NCI-H748 treated with DMSO at 0.1 percent for 48 hours (cell line): Measurements from ENCODE around the gene TCF12.
A peak's percentile ranks its signal among the peaks of the same experiment; 100 is the strongest.

Experiments used
- DNase-seq: peaks from one replicate; lab custom pipeline; 2025; lab: John Stamatoyannopoulos, UW

Gene TCF12

DNA sequence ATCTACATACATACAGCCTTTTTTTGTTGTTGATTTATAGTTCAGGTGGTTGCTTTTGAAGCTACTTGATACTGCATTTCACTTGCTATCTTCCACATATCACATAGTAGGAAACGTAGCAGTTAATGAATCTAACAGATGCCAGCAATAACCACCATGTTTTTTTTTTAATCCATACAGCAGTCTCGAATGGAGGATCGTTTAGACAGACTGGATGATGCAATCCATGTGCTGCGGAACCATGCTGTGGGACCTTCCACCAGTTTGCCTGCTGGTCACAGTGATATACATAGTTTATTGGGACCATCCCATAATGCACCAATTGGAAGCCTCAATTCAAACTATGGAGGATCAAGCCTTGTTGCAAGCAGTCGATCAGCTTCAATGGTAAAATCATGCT is 334.6 kb downstream of the TCF12 start:
- DNase-seq = no peak

DNA sequence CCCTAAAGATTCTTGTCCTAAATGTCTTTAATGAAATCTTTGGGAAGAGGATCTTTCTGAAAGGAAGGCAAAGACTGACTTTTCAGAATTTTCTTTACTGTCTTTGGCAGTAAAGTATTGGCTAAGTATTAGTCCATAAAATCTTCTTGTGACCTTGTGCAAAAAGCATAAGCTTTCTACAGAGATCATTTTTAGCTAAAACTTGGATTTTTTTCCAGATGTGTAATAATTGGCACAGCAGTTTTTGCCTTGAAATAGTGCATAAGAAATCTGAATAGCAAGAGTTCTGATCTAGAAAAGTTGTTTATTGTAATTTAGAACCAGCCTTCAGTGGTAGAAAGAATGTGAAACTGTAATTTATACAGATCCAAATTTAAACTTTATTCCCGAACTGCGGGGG is 335.1 kb downstream of the TCF12 start:
- DNase-seq = no peak

DNA sequence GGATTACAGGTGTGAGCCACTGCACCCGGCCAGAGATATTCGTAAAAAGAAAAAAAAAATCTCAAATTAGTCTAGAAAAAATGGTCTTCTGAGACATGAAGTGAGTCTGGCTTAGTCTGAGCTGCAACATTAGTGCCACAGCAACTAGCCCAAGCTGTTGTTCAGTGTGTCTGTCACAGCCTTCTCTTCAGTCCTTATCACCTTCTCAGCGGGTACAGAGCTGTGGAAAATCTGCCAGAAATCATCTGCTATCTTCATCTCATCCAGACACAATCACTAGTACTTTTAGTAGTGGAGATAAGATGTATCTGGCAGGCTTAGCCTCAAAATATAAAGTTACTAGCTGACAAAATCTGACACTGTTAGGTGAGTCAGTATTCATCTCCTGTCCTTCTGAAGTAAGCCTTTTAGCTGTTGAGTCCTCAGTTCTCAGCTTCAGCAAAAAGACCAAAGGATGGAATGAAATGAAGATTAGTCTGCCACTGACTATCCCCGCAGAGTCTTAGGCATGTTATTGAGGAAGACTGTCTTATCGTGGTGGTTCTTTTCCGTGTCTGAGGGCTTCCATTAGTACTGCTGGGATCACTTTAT is 337.4 kb downstream of the TCF12 start:
- no peak for DNase-seq

DNA sequence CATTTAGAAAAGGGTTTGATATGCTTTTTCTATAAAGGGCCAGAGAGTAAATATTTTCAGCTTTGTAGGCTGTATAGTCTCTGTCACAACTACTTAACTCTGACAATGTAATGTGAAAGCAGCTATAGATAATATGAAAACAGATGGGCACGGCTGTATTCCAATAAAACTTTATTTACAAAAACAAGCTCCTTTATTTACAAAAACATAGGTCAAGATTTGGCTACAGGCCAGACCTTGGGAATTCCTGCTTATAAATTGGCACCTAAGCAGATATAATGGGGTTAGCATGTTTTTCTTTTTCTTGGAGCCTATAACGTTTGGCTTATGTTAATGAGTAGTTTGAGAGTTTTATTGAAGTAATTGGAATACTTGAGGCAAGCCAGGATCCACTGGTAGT is 338.5 kb downstream of the TCF12 start:
- peak; percentile 43 for DNase-seq

DNA sequence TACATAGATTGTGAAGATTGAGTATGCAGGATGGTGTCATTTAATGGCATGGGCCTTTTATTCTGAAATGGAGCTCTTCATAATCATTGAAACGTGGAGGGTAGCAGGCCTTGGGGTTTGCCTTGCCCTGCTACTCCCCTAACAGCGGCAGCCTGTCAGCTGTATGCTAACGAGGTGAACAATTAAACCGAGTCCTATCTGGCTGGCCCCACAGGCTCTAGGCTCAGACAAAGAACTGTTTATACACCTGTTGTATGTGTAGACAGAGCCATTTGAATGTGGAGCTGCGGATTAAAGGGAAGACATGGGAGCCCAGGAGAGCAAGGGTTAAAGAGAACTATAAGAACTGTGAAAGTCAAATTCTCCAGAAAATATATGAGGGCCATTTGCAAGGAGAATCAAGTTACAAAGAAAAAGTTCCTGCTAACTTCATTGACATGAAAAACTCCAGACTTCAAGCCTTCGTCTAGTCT is 341.2 kb downstream of the TCF12 start:
- DNase-seq = peak; percentile 88

DNA sequence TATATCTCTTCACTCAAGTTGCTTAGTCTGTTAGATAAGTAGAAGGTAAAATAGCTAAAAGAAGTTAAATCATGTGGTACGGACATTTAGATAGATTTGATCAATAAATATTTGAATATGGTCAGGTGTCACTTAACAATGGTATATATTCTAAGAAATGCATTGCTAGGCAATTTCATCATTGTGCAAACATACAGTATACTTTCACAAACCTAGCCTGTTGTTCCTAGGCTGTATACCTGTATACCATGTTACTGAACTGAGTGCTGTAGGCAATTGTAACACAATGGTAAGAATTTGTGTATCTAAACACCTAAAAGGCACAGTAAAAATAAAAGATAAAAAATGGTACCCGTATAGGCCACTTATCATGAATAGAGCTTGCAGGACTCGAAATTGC is 345.1 kb downstream of the TCF12 start:
- DNase-seq = no peak

DNA sequence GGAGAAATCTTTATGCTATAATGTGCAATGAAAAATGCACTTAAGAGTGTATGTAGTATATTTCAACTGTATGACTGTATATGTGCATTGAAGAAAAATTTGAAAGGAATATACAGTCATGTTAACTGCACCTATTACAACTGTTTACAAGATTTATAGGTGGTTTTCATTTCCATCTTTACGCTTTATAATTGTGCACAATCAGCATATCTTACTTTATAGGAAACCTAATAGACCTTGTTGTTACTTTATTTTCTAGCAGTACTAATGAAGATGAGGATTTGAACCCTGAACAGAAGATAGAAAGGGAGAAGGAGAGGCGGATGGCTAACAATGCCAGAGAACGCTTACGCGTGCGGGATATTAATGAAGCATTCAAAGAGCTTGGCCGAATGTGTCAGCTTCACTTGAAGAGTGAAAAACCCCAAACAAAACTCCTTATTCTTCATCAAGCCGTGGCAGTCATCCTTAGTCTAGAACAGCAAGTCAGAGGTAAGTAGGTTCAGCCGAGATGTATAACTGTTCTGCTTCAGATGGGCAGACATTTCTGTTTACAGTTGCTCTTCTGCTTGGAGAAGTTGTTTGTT is 354.4 kb downstream of the TCF12 start:
- no peak for DNase-seq

DNA sequence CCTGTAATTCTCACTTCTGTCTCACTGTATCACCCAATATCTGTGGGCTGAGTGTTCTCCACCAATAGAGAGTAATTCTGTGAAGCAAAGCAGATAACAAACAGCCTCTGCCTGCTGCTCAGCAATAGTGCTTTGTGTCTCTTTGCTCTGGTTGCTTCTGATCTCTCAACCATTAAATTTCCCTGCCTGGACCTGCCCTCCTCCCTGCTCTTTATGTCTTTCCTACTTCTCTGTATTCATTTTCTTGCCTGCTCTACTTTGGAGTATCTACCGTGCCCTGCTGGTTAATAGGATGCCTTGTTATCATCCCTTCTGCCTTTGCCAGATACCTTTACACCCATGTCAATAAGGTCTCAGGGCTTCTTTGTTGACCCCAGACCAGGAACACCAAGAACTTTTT is 355.0 kb downstream of the TCF12 start:
- DNase-seq = no peak

DNA sequence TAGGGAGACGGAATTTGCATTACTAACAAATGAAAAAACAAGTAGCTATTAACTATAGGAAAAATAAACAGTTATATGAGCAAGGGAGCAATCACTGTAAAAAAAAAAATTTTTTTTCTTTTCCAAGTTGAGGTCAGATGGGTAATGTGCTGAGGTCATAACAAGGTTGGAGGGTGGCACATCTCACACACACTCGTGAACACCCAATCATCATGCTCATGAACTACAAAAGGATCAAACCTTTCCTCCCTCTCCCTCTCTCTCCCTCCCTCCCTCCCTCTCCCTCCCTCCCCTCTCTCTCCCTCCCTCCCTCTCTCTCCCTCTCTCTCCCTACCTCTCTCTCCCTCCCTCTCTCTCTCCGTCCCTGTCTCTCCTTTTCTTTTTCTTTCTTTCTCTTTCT is 360.0 kb downstream of the TCF12 start:
- no peak for DNase-seq

DNA sequence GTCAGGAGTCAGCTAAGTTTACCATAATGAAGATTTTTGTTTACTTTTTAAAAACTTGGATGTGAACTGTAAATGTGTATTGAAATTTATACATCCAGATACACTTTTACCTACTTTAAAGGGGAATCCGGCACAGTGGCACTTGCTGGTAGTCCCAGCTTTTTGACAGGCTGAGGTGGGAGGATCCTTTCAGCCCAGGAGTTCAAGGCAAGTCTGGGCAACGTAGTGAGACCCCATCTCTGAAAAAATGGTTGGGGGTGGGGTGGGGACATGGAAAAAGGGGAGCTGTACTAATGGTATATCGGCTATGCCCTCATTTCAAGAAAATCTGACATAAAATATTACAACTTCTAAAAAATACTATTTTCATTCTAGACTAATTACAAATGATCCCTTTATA is 362.0 kb downstream of the TCF12 start:
- DNase-seq = no peak

DNA sequence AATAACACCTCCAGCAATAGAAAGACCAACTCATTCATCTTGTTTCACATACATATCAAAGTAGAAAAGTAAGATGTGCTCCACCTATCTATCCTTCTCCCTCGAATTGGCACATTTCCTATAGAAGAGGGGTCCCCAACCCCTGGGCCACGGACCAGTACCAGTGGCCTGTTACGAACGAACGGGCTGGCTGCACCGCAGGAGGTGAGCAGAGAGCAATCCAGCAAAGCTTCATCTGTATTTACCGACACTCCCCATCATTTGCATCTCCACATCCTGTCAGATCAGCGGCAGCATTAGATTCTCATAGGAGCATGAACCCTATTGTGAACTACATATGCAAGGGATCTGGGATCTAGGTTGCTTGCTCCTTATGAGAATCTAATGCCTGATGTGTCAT is 362.9 kb downstream of the TCF12 start:
- no peak for DNase-seq

DNA sequence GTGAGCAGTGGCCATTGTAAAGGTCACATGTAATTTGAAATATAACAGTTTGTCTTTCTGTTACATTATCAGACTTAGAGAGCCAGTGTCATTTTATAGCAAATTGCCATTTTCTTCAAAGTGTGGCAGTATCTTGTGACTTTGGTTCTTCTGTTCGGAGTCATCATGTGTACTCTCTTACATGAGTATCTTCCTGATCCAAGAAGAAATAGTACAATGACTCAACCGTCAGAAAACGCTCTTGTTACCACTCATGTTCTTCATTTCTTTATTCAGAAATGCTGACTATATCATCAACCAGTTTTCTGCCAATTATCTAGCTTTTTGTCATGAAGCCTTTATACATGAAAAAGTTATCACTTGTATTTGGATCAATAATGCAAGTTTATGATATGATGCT is 364.2 kb downstream of the TCF12 start:
- DNase-seq = no peak

DNA sequence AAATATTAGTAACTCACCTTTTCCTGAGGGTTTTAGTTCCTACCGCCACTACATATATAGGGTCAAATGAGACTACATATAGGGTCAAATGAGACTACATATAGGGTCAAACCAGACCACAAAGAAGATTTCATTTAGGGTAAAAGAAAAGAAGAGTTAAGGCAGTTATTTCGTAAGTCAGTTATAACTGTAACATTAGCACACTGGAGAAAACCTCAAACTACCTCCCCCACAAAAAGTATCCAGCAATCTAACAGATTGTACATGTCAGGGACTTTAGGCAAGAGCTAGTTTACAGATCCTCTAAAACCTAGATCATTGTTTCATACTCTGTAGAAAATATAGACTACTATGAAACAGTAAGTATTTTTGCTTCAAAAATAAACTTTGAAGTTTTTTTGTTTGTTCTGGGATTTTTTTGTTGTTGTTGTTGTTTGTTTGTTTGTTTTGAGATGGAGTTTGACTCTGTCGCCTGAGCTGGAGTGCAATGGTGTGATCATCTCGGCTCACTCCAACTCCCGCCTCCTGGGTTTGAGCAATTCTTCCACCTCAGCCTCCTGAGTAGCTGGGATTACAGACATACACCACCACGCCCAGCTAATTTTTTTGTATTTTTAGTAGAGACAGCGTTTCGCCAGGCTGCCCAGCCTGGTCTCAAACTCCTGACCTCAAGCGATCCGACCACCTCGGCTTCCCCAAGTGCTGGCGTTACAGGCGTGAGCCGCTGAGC is 365.5 kb downstream of the TCF12 start:
- no peak for DNase-seq

DNA sequence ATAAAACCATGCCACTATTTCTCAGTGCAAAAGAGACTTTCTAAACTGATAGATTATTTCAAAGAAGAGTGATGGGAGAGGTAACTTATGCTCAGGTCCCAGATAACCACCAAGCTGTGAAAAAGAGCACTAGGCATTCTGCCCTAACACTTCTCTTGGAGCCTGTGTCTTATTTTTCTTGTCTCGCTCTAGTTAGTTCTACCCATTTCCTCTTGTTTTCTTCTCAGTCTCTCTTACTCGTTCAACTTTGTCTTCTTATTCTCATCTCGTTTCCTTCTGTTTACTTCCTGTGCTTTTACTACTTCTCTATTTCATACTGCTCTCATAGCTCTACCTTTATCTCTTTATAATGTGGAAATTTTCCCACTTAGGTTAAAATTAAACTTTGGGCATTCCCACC is 366.1 kb downstream of the TCF12 start:
- no peak for DNase-seq

DNA sequence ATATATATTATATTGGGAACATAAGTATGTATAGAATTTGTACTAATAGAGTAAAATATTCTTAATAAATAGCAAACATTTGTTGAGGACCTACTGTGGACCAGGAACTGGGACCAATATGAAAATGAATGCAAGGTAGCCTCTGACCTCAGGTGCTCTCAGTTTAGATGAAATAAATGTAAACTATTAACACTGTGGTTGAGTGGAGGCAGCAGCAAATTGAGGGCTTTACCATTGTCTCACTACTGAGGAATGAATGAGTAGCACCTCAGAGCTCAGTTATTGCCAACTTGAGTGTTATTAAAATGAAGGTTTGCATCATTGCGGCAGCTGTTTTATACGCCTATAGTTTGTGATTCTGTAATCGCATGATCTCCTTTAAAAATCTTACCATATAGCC is 366.9 kb downstream of the TCF12 start:
- DNase-seq = no peak

DNA sequence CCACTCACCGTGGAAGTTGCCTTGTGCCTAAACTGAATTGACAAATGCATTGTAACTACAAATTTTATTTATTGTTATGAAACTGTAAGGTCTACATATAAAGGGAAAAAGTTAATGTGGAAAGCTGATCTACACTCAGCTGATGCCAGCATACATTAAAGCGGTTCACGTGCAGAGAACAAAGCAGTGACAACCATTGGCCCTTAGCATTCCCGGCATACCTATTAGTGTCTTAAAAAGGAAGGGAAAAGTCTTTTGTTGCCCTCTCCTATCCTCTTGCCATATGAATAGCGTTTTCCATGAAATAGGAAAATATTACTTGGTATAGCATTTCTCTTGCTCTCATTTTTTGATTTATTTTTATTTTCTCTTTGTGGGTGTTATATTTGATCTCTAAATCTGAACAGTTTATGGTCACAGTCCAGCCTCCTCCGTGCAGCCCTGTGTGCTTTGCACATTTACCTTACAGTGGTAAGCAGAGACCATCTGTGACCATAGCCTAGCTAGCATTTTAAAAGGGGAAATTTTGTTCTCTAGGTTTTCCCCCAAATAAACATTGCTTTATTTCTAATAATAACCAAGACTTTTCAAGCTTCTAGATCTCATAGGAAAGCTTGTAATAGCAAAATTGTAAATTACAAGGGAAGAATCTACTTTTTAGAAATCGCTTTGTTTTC is 368.1 kb downstream of the TCF12 start:
- DNase-seq = no peak

DNA sequence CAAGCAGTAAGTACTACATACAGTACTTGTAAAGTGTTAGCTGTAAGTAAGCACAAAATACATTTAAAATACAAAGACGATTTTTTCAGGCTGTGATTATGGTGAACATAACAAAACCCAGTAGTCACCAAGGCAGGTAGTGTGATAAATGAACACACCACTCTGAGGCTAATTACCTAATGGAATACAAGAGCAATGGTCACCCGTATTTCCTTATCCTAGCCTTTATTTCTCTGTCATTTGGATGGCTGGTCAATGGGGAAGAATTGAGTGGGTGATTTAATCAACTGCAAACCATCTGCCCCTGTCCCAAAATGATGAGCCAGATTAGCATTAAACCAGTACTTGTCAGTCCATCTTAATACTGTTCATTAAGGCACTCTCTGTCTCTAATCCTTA is 368.7 kb downstream of the TCF12 start:
- no peak for DNase-seq

DNA sequence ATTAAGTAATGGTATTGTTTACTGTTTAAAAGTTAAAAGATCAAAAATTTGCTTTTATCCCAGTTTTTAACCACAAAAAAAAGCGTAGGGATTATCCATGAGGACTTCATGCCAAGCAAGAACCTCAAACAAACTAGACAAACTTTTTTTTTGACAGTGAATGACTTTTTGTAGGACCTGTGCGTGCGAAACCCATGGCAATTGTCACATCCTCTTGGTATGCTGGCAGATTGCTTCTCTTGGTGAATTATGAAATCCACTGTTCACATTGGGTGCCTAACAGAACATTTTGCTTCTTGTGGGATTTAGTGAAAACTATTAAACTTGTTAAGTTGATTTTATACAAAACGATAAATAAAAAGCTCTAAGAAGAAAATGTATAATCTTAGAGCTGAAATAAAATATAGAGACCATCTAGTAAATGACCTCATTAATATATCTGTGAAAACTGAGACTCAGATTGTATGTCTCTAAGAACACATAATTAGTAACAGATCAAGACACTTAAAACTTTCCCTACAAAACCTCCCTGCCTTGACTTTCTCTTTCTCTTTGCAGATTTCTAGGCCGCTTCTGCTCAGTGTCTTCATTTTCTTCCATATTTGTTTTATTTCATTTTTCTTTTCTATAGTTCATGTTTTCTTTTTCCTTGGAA is 370.6 kb downstream of the TCF12 start:
- no peak for DNase-seq

DNA sequence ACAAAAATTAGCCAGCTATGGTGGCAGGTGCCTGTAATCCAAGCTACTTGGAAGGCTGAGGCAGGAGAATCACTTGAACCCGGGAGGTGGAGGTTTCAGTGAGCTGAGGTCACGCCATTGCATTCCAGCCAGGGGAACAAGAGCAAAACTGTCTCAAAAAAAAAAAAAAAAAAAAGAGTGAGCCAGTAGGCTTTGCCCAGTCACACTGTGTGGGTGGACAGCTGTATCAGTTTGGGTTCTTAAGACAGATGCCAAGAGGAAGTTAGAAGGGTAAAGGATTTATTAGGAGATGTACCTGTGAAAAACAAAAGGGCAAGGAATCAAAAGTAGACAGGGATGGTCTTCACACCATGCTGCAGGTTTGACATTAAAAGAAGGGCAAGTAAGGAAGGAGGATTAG is 371.7 kb downstream of the TCF12 start:
- DNase-seq = no peak

DNA sequence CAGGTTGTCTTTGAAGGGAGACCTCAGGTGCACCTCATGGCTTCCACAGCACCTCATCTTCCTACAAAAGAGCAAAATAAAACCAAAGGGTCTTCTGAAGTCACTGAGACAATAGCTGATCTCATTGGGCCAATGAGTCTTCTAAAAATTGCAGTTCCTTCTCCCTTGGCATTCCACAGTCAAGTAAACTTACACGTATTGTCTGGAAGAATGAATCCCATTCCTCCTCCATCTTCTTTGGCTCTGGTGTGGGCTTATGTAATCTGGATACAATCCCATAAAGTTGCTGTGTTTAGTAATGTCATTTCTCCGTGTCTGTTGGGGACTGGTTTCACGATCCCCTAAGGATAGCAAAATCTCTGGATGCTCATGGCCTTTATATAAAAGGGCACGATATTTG is 372.4 kb downstream of the TCF12 start:
- no peak for DNase-seq

DNA sequence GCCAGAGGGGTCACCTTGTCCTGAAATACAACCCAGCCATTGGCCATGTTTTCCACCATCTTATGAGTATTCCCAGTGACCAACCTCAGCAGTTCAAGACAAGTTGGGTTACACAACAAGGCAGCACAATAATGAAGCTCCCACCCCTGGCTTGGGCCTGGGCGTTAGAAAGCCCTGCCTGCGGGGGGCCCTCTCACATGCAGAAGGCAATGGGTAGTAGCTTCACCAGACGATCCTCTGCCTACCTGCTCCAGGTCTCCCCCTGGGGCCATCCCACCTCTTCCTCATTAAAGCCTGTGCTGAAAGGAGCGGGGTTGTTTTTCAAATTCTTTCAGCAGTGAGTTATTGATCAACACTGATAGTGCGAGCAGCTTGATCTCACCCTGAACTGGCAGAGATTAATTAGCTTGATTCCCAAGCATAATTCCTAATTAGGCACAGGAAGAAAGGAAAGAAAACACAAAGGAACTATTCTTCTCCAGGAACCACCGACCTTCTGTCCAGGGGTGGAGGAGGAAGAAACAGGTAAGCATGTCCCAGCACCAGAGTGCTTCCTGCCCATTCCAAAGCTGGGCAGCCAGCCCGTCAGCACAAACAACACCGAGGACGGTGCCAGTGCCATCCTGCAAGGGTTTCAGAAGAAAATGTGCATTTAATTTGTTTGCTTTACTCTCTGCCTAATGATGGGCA is 378.2 kb downstream of the TCF12 start:
- DNase-seq = no peak

DNA sequence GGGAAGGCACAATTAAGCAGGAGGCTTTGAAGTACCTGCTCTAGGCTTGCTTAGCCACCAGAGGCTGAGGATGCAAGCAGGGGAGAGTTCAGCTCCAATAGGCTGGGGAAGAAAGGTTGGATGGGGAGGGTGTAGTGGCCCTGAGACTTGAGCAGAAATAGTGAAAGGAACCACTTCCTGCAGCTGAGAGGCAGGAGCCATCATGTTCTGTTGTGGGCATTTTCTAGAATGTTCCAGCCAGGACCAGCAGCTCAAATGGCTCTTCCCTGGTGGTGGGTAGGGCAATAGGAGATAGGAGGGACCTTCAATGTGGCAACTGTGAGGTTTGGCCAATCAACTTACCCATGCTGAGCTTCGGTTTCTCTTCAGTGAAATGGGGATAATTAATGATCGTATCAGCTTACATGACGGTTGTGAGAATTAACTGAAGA is 378.7 kb downstream of the TCF12 start:
- peak; percentile 89 for DNase-seq
